ENCODE results near the gene SLAIN1.

GRCh38 chr13:77781808-77782207 lies 84.3 kb downstream of the SLAIN1 start:
- TF ChIP-seq POLR2A (IDR thresholded peaks at IDR 0.05; ENCODE audit: extremely low read depth, insufficient read length) (no peak), CTCF (IDR thresholded peaks at IDR 0.05; ENCODE audit: low read depth, low read length) (no peak), MYC (IDR thresholded peaks at IDR 0.05; ENCODE audit: low read depth, low read length) (no peak)

All from NB4 (cell line).